Esophagus muscularis mucosa (tissue), 4 donors: ENCODE results near the gene MAP3K19. TPM values are rescaled to one million over a fixed set of nuclear protein-coding genes. Genes with fewer than 3 reads are reported as not detected.

Source experiments
- DNase-seq: peaks from one replicate; pipeline ENCODE4 v3.0.0-alpha.2; 2017; ENCODE audit errors: extremely low spot score
- H3K27ac ChIP-seq, 4 donors: fragments of 200-600 bp; sonication (generic); replicated peaks in 1 of 4; 1 replicate in 3 of 4; 2 replicates in 1 of 4; pipeline ENCODE4 v1.5.1; 2016 to 2019; ENCODE audit warnings: mild to moderate bottlenecking in 1 of 4
- H3K27me3 ChIP-seq, 4 donors: fragments of 200-600 bp; sonication (generic); one replicate each; pipeline versions ENCODE4 v1.5.1 to v1.6.0; 2016 to 2019
- H3K36me3 ChIP-seq, 4 donors: fragments of 200-600 bp; sonication (generic); one replicate each; pipeline ENCODE4 v1.5.1; 2016 to 2019
- H3K4me1 ChIP-seq, 4 donors: fragments of 200-600 bp; sonication (generic); one replicate each; pipeline ENCODE4 v1.5.1; 2016 to 2019
- H3K4me3 ChIP-seq, 4 donors: fragments of 200-600 bp; sonication (generic); 1 replicate in 2 of 4; 2 replicates in 2 of 4; pipeline ENCODE4 v1.5.1; 2016 to 2019; ENCODE audit warnings: mild to moderate bottlenecking in 4 of 4, moderate library complexity in 1 of 4
- H3K9me3 ChIP-seq, 4 donors: fragments of 200-600 bp; sonication (generic); 1 replicate in 3 of 4; 2 replicates in 1 of 4; pipeline ENCODE4 v1.5.1; 2016 to 2019
- CTCF ChIP-seq, 3 experiments: fragments of 200-600 bp in 2 of 3; fragments of 450-650 bp in 1 of 3; sonication (generic) in 2 of 3; IDR thresholded peaks; one replicate each; pipeline ENCODE4 v1.5.1; 2017 to 2019; ENCODE audit warnings: antibody characterized with exemption in 3 of 3, mild to moderate bottlenecking in 2 of 3, moderate library complexity in 1 of 3
- EP300 ChIP-seq: sonication (generic); formaldehyde crosslinking; IDR thresholded peaks from one replicate; pipeline ENCODE4 v1.6.1; 2017; ENCODE audit warnings: antibody characterized with exemption
- POLR2A ChIP-seq: fragments of 450-650 bp; IDR thresholded peaks from one replicate; pipeline ENCODE4 v1.6.1; 2017; ENCODE audit warnings: antibody characterized with exemption, moderate library complexity, mild to moderate bottlenecking, low read depth
- POLR2AphosphoS5 ChIP-seq, 2 donors: sonication (generic); formaldehyde crosslinking; IDR thresholded peaks; one replicate each; pipeline ENCODE4 v1.6.1; 2017; ENCODE audit warnings: antibody characterized with exemption in 2 of 2
- WGBS: methylation state at CpG from one replicate; pipeline ENCODE4 v1.1.5; 2018; 5-methylcytosine and 5-hydroxymethylcytosine counted together
- intact Hi-C: fragments of 100-400 bp; cut with DNase I; formaldehyde crosslinking; loops from one replicate; pipeline ENCODE4 v1.15.1; 2023
- total RNA-seq, 4 donors: library from RNA; depleted of rRNA; stranded (reverse); fragments of >200 nt; gene quantifications; one replicate each; pipeline versions ENCODE4 v1.1.0 to v1.2.1, GENCODE V29; 2016

MAP3K19 gene
- total RNA-seq, 4 donors from 2014 or later: not detected

GRCh38 chr2:134934150-134934549 lies 113.1 kb downstream of the MAP3K19 start:
- DNase-seq: no peak
- peaks cover 22 to 72% (median 62%) of the 10 kb centered on the region in 4 donors for H3K4me1 ChIP-seq
- H3K36me3 ChIP-seq: peaks cover 7 to 24% (median 17%) of the 10 kb centered on the region in 4 donors
- intact Hi-C loops: no loop called here
- whole genome bisulfite sequencing: 49% methylated on average over 2 of the region's 2 CpGs
- no peaks in the 10 kb centered on the region for H3K9me3 ChIP-seq
- H3K27ac ChIP-seq: no peak overlapping the region
- TF ChIP-seq POLR2A: no peak
- TF ChIP-seq EP300: no peak
- TF ChIP-seq CTCF (IDR thresholded peaks at IDR 0.05): no peak
- H3K4me3 ChIP-seq: no peak overlapping the region
- no peaks in the 10 kb centered on the region for H3K27me3 ChIP-seq

DNA sequence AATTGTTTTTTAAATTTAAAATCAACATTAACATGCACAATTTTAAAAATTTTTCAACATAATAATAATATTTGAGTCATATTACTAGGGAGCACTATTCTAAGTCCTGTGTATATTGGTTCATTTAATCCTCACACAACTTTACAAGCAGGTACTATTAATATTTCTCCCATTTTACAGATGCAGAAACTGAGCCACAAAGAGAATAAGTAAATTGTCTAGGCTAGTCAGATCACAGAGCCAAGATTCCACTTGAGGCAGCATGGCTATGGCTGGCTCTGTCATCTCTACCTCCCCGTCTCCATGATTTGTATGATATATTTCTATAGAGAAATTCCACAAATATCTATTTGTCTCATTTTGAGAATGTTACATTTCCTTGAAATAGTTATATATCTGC lies 113.5 kb downstream of the MAP3K19 start:
- Histone ChIP-seq H3K9me3 (no peaks in the 10 kb centered on the region), H3K27ac (no peak overlapping the region), H3K36me3 (peaks cover 4 to 20% (median 14%) of the 10 kb centered on the region in 4 donors), H3K4me1 (peaks cover 22 to 74% (median 64%) of the 10 kb centered on the region in 4 donors), H3K4me3 (no peak overlapping the region), H3K27me3 (no peaks in the 10 kb centered on the region)
- 100% methylated on average over 1 of the region's 1 CpG for WGBS
- DNase-seq: no peak
- intact Hi-C loops: no loop called here
- TF ChIP-seq POLR2A: no peak
- no peak for TF ChIP-seq EP300
- no peak for TF ChIP-seq CTCF (IDR thresholded peaks at IDR 0.05)
- no peak for TF ChIP-seq POLR2AphosphoS5 (IDR thresholded peaks at IDR 0.05)

DNA sequence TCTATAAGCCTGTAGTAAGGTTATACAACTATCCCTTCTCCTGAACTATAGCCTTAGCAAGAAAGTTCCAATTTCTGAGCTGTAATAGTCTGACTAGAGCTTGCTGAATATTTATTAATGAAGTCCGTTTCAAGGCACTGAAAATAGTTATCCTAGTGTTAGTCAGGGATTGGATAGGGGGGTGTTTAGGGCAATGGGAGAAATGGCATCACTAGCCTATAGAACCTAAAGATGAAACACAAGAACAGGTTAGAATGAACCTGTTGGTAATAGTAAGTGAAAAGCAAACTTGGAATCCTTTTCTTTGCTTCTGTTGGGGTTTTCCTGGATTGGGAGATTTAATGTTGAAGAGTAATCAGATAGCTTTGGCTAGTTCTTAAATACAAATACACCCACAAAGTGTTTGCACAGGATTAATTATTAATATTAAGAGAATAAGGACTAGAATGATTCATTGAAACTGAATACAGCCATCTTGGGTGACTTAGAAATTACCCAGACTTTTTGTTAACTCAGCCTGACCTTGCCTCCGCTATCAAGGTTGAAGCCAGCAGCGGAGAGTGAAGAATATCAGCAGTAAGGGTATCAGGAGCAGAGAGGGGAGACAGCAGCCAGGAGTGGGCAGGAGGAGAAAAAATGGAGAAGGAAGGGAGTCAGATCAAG lies 114.3 kb downstream of the MAP3K19 start:
- TF ChIP-seq CTCF (IDR thresholded peaks at IDR 0.05): no peak
- no peak for TF ChIP-seq POLR2AphosphoS5 (IDR thresholded peaks at IDR 0.05)
- TF ChIP-seq POLR2A: no peak
- H3K27me3 ChIP-seq: no peaks in the 10 kb centered on the region
- H3K27ac ChIP-seq: no peak overlapping the region
- H3K9me3 ChIP-seq: no peaks in the 10 kb centered on the region
- H3K4me3 ChIP-seq: no peak overlapping the region
- WGBS: 91% methylated on average over 3 of the region's 3 CpGs
- peaks cover 22 to 81% (median 70%) of the 10 kb centered on the region in 4 donors for H3K4me1 ChIP-seq
- no peak for DNase-seq
- peaks cover 0 to 13% (median 8%) of the 10 kb centered on the region in 4 donors for H3K36me3 ChIP-seq
- intact Hi-C loops: no loop called here

- WGBS: 45% methylated on average over 3 of the region's 3 CpGs
Observed at GRCh38 chr2:134927195-134927594, 120.1 kb downstream of the MAP3K19 start.

More at GRCh38 chr2:134927195-134927594, 120.1 kb downstream of the MAP3K19 start:
- Histone ChIP-seq H3K36me3 (peaks cover 0 to 4% (median 2%) of the 10 kb centered on the region in 4 donors), H3K9me3 (no peaks in the 10 kb centered on the region), H3K4me3 (no peak overlapping the region), H3K27ac (no peak overlapping the region), H3K4me1 (peaks cover 41 to 89% (median 80%) of the 10 kb centered on the region in 4 donors), H3K27me3 (no peaks in the 10 kb centered on the region)
- intact Hi-C loops: no loop called here
- no peak for DNase-seq
- TF ChIP-seq POLR2AphosphoS5 (IDR thresholded peaks at IDR 0.05) (no peak), POLR2A (no peak), EP300 (no peak), CTCF (IDR thresholded peaks at IDR 0.05) (no peak)
